Osteoblast (primary cell): ENCODE data around the gene FLNC. TPM values are rescaled to one million over a fixed set of nuclear protein-coding genes. Genes with fewer than 3 reads are reported as not detected.

ENCODE experiments used
- DNase-seq: peaks from one replicate; pipeline ENCODE4 v3.0.0; 2011; ENCODE audit warnings: low spot score, mixed read lengths; ENCODE audit not compliant: insufficient read length; ENCODE audit errors: missing footprints
- H2AFZ ChIP-seq: 2 replicates; pipeline ENCODE4 v1.6.0; 2011; ENCODE audit warnings: mild to moderate bottlenecking, low read length
- H3K27ac ChIP-seq: 2 replicates; pipeline ENCODE4 v1.5.1; 2011; ENCODE audit warnings: mild to moderate bottlenecking, low read depth, low read length, moderate library complexity
- H3K27me3 ChIP-seq: 2 replicates; pipeline ENCODE4 v1.6.0; 2012; ENCODE audit warnings: mild to moderate bottlenecking, control low read depth, inconsistent platforms, low read length, moderate library complexity; ENCODE audit not compliant: insufficient read depth
- H3K36me3 ChIP-seq: 2 replicates; pipeline ENCODE4 v1.5.1; 2011; ENCODE audit warnings: mild to moderate bottlenecking, low read length, control low read depth, moderate library complexity; ENCODE audit not compliant: insufficient read depth
- H3K4me1 ChIP-seq: 2 replicates; pipeline ENCODE4 v1.5.1; 2011; ENCODE audit warnings: mild to moderate bottlenecking, low read length, control low read depth, moderate library complexity; ENCODE audit not compliant: insufficient read depth
- H3K4me2 ChIP-seq: 2 replicates; pipeline ENCODE4 v1.6.0; 2011; ENCODE audit warnings: mild to moderate bottlenecking, low read length; ENCODE audit not compliant: insufficient read depth
- H3K4me3 ChIP-seq: fragments of 200-600 bp; sonication (generic); 3 replicates; pipeline ENCODE4 v1.5.1; 2012; ENCODE audit warnings: mild to moderate bottlenecking, low read length, inconsistent platforms; ENCODE audit not compliant: insufficient read depth
- H3K79me2 ChIP-seq: 2 replicates; pipeline ENCODE4 v1.6.0; 2012; ENCODE audit warnings: mild to moderate bottlenecking, low read length, control low read depth, inconsistent platforms; ENCODE audit not compliant: insufficient read depth
- H3K9me3 ChIP-seq: 2 replicates; pipeline ENCODE4 v1.5.1; 2011; ENCODE audit warnings: low read depth, low read length, control low read depth
- H4K20me1 ChIP-seq: 2 replicates; pipeline ENCODE4 v1.6.0; 2012; ENCODE audit warnings: mild to moderate bottlenecking, low read length, control low read depth; ENCODE audit not compliant: insufficient read depth
- total RNA-seq: library from RNA; depleted of rRNA; stranded (reverse); fragments of >200 nt; gene quantifications from 2 replicates; pipeline ENCODE4 v1.2.3, GENCODE V29; 2012
- TF ChIP-seq, protein P1 (sequence below): IDR thresholded peaks from 2 replicates; pipeline ENCODE4 v1.5.1; 2011; ENCODE audit warnings: mild to moderate bottlenecking, low read depth, low read length, moderate library complexity; ENCODE audit errors: extremely low read depth

Gene FLNC
- total RNA-seq, 1 donor: 130 TPM

DNA sequence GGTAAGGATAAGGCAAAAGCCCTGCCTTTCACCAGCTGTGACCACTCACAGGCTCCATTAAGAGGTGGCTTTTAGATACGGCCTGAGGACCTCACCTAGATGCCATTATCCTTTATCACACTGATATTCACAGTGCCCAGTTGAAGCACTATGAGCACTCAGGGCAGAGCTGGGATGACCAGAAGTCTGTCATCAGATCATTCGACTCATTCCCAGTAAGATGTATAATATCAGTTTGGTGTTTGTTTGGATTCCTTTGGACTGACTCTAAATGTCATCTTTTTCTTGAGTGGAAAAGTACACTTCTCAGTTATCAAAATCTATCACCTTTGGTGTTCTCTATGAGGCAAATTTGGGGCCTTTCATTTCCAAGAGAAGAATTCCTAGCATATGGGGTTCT lies 19.7 kb upstream of the FLNC start:
- H3K27ac ChIP-seq: no peak overlapping the region
- no peaks in the 10 kb centered on the region for H4K20me1 ChIP-seq
- no peak for DNase-seq
- TF ChIP-seq, protein P1, sequence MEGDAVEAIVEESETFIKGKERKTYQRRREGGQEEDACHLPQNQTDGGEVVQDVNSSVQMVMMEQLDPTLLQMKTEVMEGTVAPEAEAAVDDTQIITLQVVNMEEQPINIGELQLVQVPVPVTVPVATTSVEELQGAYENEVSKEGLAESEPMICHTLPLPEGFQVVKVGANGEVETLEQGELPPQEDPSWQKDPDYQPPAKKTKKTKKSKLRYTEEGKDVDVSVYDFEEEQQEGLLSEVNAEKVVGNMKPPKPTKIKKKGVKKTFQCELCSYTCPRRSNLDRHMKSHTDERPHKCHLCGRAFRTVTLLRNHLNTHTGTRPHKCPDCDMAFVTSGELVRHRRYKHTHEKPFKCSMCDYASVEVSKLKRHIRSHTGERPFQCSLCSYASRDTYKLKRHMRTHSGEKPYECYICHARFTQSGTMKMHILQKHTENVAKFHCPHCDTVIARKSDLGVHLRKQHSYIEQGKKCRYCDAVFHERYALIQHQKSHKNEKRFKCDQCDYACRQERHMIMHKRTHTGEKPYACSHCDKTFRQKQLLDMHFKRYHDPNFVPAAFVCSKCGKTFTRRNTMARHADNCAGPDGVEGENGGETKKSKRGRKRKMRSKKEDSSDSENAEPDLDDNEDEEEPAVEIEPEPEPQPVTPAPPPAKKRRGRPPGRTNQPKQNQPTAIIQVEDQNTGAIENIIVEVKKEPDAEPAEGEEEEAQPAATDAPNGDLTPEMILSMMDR: no peak
- H3K4me2 ChIP-seq: no peak overlapping the region
- no peaks in the 10 kb centered on the region for H3K9me3 ChIP-seq
- H3K4me1 ChIP-seq: no peaks in the 10 kb centered on the region
- no peak overlapping the region for H2AFZ ChIP-seq
- no peaks in the 10 kb centered on the region for H3K27me3 ChIP-seq
- H3K36me3 ChIP-seq: peaks cover 5% of the 10 kb centered on the region
- H3K79me2 ChIP-seq: no peaks in the 10 kb centered on the region
- H3K4me3 ChIP-seq: no peak overlapping the region

DNA sequence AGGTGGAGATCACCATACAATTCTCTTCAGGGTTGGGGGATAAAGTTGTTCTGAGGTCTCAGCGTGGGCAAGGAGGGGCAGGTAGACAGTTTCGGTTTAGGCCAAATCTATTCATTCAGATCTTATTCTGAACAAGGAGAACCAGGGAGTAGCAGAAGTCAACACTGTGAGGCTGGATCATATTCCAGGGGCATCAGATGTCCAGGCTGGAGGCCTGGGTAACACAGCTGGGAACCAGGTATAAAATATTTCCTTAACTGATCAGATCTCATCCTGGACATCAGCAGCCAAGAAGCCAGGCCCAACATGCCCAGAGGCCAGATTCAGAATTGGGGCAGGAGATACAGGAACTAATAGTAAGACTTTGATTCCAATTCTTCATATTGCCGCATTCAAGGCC lies 19.2 kb upstream of the FLNC start:
- Histone ChIP-seq H2AFZ (no peak overlapping the region), H3K4me2 (no peak overlapping the region), H4K20me1 (no peaks in the 10 kb centered on the region), H3K9me3 (no peaks in the 10 kb centered on the region), H3K27me3 (peaks cover 3% of the 10 kb centered on the region), H3K27ac (no peak overlapping the region), H3K79me2 (no peaks in the 10 kb centered on the region), H3K4me3 (no peak overlapping the region), H3K4me1 (no peaks in the 10 kb centered on the region), H3K36me3 (peaks cover 5% of the 10 kb centered on the region)
- TF ChIP-seq, protein P1: no peak
- DNase-seq: no peak

DNA sequence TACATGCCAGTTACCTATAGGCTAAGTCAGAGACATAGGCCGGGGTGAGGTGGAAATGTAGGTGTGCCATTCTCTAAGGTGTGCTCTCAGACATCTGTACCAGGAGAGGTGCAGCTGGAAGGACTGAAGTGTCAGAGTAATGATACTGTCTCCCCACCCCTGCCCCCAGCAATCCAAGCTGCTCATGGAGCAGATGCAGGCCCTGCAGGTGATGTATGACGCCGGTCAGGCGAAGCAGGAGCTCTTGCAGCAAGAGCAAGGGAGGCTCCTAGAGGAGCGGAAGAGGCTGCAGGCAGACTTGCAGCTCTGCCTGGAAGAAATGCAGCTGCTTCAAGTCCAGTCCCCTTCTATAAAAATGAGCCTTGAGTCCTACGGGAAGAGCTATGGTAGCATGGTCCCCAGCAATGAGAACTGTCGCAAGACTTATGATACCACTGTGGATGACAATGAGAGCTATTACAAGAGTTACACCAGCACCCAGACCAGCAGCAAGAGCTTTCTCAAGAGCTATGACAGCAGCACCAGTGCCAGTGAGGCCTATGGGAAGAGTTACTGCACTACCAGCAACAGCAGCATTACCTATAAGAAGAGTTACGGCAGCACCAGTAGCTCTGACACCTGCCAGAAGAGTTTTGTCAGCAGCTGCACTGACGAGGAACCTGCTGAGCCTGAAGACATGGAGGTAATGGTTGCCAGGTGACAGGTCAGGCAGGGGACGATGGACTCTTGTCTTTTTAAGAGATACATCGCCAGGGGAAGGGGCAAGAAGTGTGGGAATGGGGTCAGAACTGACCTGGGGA lies 18.4 kb upstream of the FLNC start:
- Histone ChIP-seq H2AFZ (no peak overlapping the region), H3K27me3 (peaks cover 4% of the 10 kb centered on the region), H4K20me1 (no peaks in the 10 kb centered on the region), H3K27ac (no peak overlapping the region), H3K4me2 (no peak overlapping the region), H3K36me3 (peaks cover 5% of the 10 kb centered on the region), H3K79me2 (no peaks in the 10 kb centered on the region), H3K9me3 (no peaks in the 10 kb centered on the region), H3K4me3 (no peak overlapping the region), H3K4me1 (no peaks in the 10 kb centered on the region)
- TF ChIP-seq, protein P1: no peak
- DNase-seq: no peak

DNA sequence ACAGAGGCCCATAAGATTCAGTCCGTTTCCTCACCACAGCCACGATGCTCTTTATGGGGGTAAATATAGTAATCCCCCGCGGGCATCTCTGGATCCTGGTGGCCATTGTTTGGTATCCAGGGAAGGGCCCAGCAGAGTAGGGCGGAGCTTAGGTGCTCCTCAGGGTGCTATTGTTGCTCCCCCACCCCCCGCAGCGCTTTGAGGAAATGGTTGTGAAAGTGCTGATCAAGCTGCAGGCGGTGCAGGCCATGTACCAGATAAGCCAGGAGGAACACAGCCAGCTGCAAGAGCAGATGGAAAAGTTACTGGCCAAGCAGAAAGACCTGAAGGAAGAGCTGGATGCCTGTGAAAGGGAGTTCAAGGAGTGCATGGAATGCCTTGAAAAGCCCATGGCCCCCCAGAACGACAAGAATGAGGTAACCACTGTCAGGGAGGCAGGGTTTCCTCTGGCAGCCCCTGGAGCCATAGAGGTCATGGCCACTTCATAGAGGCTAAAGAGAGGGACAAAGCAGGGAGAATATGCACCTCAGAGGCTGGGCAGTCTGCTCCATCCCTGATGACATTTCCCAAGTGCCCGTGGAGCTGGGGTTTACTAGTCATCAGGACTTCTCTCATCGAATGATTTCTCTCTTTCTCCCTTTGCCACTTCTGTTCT lies 17.6 kb upstream of the FLNC start:
- no peak overlapping the region for H3K4me3 ChIP-seq
- H3K27ac ChIP-seq: no peak overlapping the region
- peaks cover 10% of the 10 kb centered on the region for H3K27me3 ChIP-seq
- no peaks in the 10 kb centered on the region for H3K79me2 ChIP-seq
- H3K4me1 ChIP-seq: no peaks in the 10 kb centered on the region
- no peaks in the 10 kb centered on the region for H4K20me1 ChIP-seq
- H3K4me2 ChIP-seq: no peak overlapping the region
- peaks cover under 1% of the 10 kb centered on the region for H3K36me3 ChIP-seq
- TF ChIP-seq, protein P1: no peak
- no peaks in the 10 kb centered on the region for H3K9me3 ChIP-seq
- no peak overlapping the region for H2AFZ ChIP-seq
- DNase-seq: no peak
